AG04449 (cell line): ENCODE results near the gene ZFTA.

ENCODE experiments used
- CTCF ChIA-PET: fragments of 350-600 bp; formaldehyde crosslinking; extraction: SDS; loops from one replicate; lab custom pipeline; 2021; ENCODE audit warnings: antibody characterized with exemption; lab: Yijun Ruan, JAX
- POLR2A ChIA-PET: fragments of 400-600, 350-600 bp; formaldehyde crosslinking; extraction: SDS; loops from one replicate; lab custom pipeline; 2020; ENCODE audit warnings: antibody characterized with exemption, inconsistent platforms; lab: Yijun Ruan, JAX
- DNase-seq: peaks from one replicate; pipeline ENCODE4 v3.0.0-alpha.2; 2010; ENCODE audit warnings: low read depth, low spot score
- H3K4me3 ChIP-seq: 2 replicates; pipeline ENCODE4 v1.5.1; 2011; ENCODE audit warnings: low read depth, mild to moderate bottlenecking, control low read depth, low read length
- CTCF ChIP-seq: IDR thresholded peaks from one replicate; pipeline ENCODE4 v1.5.1; 2011; ENCODE audit warnings: mild to moderate bottlenecking, moderate library complexity, low read length, control low read depth, inconsistent platforms; ENCODE audit not compliant: insufficient read depth; ENCODE audit errors: missing control alignments

Gene ZFTA

GRCh38 chr11:63747011-63747410 is 21.6 kb downstream of the ZFTA start:
- CTCF ChIA-PET: interaction anchor here (1.3 to 5.5 kb wide), 2 partner anchors 8 to 21 kb away, joined by 3 to 40 read pairs; no protein-coding TSS in a partner anchor

GRCh38 chr11:63745304-63746170 is 23.0 kb downstream of the ZFTA start:
- no peak for TF ChIP-seq CTCF
- no peak for DNase-seq
- H3K4me3 ChIP-seq: no peak overlapping the region
- ChIA-PET POLR2A (no interaction called here), CTCF (interaction anchor here (0.7 to 1.7 kb wide), 5 partner anchors 11 to 109 kb away, joined by 3 to 7 read pairs (median 3); no protein-coding TSS in a partner anchor)

More at GRCh38 chr11:63747011-63747410, 21.6 kb downstream of the ZFTA start:
- no peak overlapping the region for H3K4me3 ChIP-seq
- DNase-seq: peak; percentile 34
- POLR2A ChIA-PET: no interaction called here
- TF ChIP-seq CTCF: no peak

- no peak for DNase-seq
- peak; percentile 70 for TF ChIP-seq CTCF
- ChIA-PET CTCF (interaction anchor here (0.6 to 6.3 kb wide), 38 partner anchors 9 to 263 kb away, joined by 3 to 53 read pairs (median 5); partner anchors contain the start of genes ATL3 and ZFTA), POLR2A (no interaction called here)
- H3K4me3 ChIP-seq: no peak overlapping the region
These were observed 29.7 kb downstream of the ZFTA start for GRCh38 chr11:63738720-63739360.

- POLR2A ChIA-PET: no interaction called here
- no peak for DNase-seq
- no peak for TF ChIP-seq CTCF
- H3K4me3 ChIP-seq: no peak overlapping the region
- CTCF ChIA-PET: interaction anchor here (0.8 to 6.3 kb wide), 28 partner anchors 8 to 258 kb away, joined by 3 to 53 read pairs (median 6); partner anchors contain the start of genes ATL3 and ZFTA
These were observed 30.9 kb downstream of the ZFTA start for GRCh38 chr11:63737718-63738117.

GRCh38 chr11:63736864-63737263 is 31.7 kb downstream of the ZFTA start:
- CTCF ChIA-PET: interaction anchor here (1.1 to 6.3 kb wide), 6 partner anchors 7 to 258 kb away, joined by 3 to 53 read pairs (median 13); no protein-coding TSS in a partner anchor
- no peak for DNase-seq
- no peak for TF ChIP-seq CTCF
- H3K4me3 ChIP-seq: no peak overlapping the region
- POLR2A ChIA-PET: no interaction called here
